ENCODE measurements around the gene METTL3.
A peak's percentile ranks its signal among the peaks of the same experiment; 100 is the strongest.

Gene METTL3

GRCh38 chr14:21476523-21476924 lies 34.6 kb downstream of the METTL3 start:
- DNase-seq = no peak

- DNase-seq = no peak
Observed at GRCh38 chr14:21475767-21476522, 35.2 kb downstream of the METTL3 start.

GRCh38 chr14:21467616-21468015 lies 43.5 kb downstream of the METTL3 start:
- DNase-seq = no peak

GRCh38 chr14:21455912-21456667 lies 55.0 kb downstream of the METTL3 start, which contains the start of gene CHD8:
Gene CHD8, minus strand, starts transcription at chr14:21456123. Its CDS starts 24,480 bp downstream, at chr14:21431643.
- peak; percentile 100 for DNase-seq

- no peak for DNase-seq
Observed at GRCh38 chr14:21455592-21455911, 55.6 kb downstream of the METTL3 start.

- DNase-seq = no peak
Observed at GRCh38 chr14:21454843-21455544, 56.1 kb downstream of the METTL3 start.

GRCh38 chr14:21449899-21450216 lies 61.3 kb downstream of the METTL3 start:
- no peak for DNase-seq

All from stimulated activated CD4-positive, alpha-beta T cell treated with anti-CD3 and anti-CD28 coated beads, Interleukin-1b, Interleukin-23, amount 100 ng/mL, for 48 hours (primary cell).